Uterus (tissue), 4 donors: ENCODE measurements around the gene NFATC4. TPM values are rescaled to one million over a fixed set of nuclear protein-coding genes. Genes with fewer than 3 reads are reported as not detected.

Source experiments
- DNase-seq, 2 donors: peaks; one replicate each; pipeline ENCODE4 v3.0.0-alpha.2; 2019 to 2020
- H3K27ac ChIP-seq, 2 donors: fragments of 200-600 bp; sonication (generic); 1 replicate in 1 of 2; 2 replicates in 1 of 2; pipeline ENCODE4 v1.5.1; 2016 to 2018
- H3K27me3 ChIP-seq, 2 donors: fragments of 200-600 bp; sonication (generic); one replicate each; pipeline ENCODE4 v1.5.1; 2018 to 2019; ENCODE audit warnings: control low read depth in 1 of 2
- H3K36me3 ChIP-seq, 2 donors: fragments of 200-600 bp; sonication (generic); one replicate each; pipeline ENCODE4 v1.5.1; 2019; ENCODE audit warnings: control low read depth in 1 of 2
- H3K4me1 ChIP-seq, 2 donors: fragments of 200-600 bp; sonication (generic); one replicate each; pipeline ENCODE4 v1.5.1; 2018 to 2019; ENCODE audit warnings: control low read depth in 1 of 2
- H3K4me3 ChIP-seq, 2 donors: fragments of 200-600 bp; sonication (generic); 1 replicate in 1 of 2; 2 replicates in 1 of 2; pipeline ENCODE4 v1.5.1; 2018 to 2019; ENCODE audit warnings: mild to moderate bottlenecking in 1 of 2
- H3K9me3 ChIP-seq, 2 donors: fragments of 200-600 bp; sonication (generic); one replicate each; pipeline ENCODE4 v1.5.1; 2019; ENCODE audit warnings: control low read depth in 1 of 2
- CTCF ChIP-seq, 4 experiments: fragments of 200-600 bp in 2 of 4; fragments of 450-650 bp in 2 of 4; sonication (generic) in 2 of 4; IDR thresholded peaks; one replicate each; pipeline ENCODE4 v1.5.1; 2016 to 2019; ENCODE audit warnings: antibody characterized with exemption in 4 of 4, mild to moderate bottlenecking in 2 of 4, moderate library complexity in 1 of 4
- POLR2A ChIP-seq, 2 donors: fragments of 450-650 bp; IDR thresholded peaks; one replicate each; pipeline ENCODE4 v1.6.1; 2016; ENCODE audit warnings: antibody characterized with exemption in 2 of 2, mild to moderate bottlenecking in 1 of 2, moderate library complexity in 1 of 2
- intact Hi-C: fragments of 100-400 bp; cut with DNase I; formaldehyde crosslinking; loops from one replicate; pipeline ENCODE4 v1.15.1; 2023; ENCODE audit warnings: low total_unique reads
- total RNA-seq, 4 donors: library from RNA; depleted of rRNA in 3 of 4; stranded (reverse); fragments of >200 nt in 3 of 4; gene quantifications; one replicate each; pipeline versions ENCODE4 v1.1.0 to v1.2.4, GENCODE V29; 2014 to 2023
- donor health status: DM: yes; HTN: yes; CAD: no.

The NFATC4 gene
- total RNA-seq, 4 donors from 2014 or later, result 25.6 to 187 (median 86.4) TPM

- H3K27me3 ChIP-seq, result no peaks in the 10 kb centered on the region
- DNase-seq, result no peak
- H3K4me3 ChIP-seq, result no peak overlapping the region
- TF ChIP-seq CTCF (IDR thresholded peaks at IDR 0.05), result no peak
- no peak for TF ChIP-seq POLR2A (IDR thresholded peaks at IDR 0.05)
- H3K4me1 ChIP-seq, result no peaks in the 10 kb centered on the region
- intact Hi-C loops, result no loop called here
- no peaks in the 10 kb centered on the region for H3K9me3 ChIP-seq
- no peak overlapping the region for H3K27ac ChIP-seq
- H3K36me3 ChIP-seq, result no peaks in the 10 kb centered on the region
Measured at GRCh38 chr14:24415421-24416253, 47.7 kb downstream of the NFATC4 start.

GRCh38 chr14:24416254-24416931, 48.4 kb downstream of the NFATC4 start:
- intact Hi-C loops, result no loop called here
- no peaks in the 10 kb centered on the region for H3K36me3 ChIP-seq
- no peaks in the 10 kb centered on the region for H3K4me1 ChIP-seq
- no peak for TF ChIP-seq CTCF (IDR thresholded peaks at IDR 0.05)
- no peak for TF ChIP-seq POLR2A (IDR thresholded peaks at IDR 0.05)
- H3K27ac ChIP-seq, result no peak overlapping the region
- no peak overlapping the region for H3K4me3 ChIP-seq
- DNase-seq, result no peak
- H3K9me3 ChIP-seq, result no peaks in the 10 kb centered on the region
- H3K27me3 ChIP-seq, result no peaks in the 10 kb centered on the region

GRCh38 chr14:24416932-24417619, 49.1 kb downstream of the NFATC4 start:
- intact Hi-C loops, result no loop called here
- no peaks in the 10 kb centered on the region for H3K27me3 ChIP-seq
- no peak for DNase-seq
- TF ChIP-seq CTCF (IDR thresholded peaks at IDR 0.05), result no peak
- no peak for TF ChIP-seq POLR2A (IDR thresholded peaks at IDR 0.05)
- no peak overlapping the region for H3K27ac ChIP-seq
- H3K9me3 ChIP-seq, result no peaks in the 10 kb centered on the region
- no peaks in the 10 kb centered on the region for H3K4me1 ChIP-seq
- no peaks in the 10 kb centered on the region for H3K36me3 ChIP-seq
- no peak overlapping the region for H3K4me3 ChIP-seq

- no peak overlapping the region for H3K27ac ChIP-seq
- no peaks in the 10 kb centered on the region for H3K9me3 ChIP-seq
- no peak for TF ChIP-seq CTCF (IDR thresholded peaks at IDR 0.05)
- no peak for TF ChIP-seq POLR2A (IDR thresholded peaks at IDR 0.05)
- no peak for DNase-seq
- intact Hi-C loops, result no loop called here
- no peaks in the 10 kb centered on the region for H3K4me1 ChIP-seq
- no peak overlapping the region for H3K4me3 ChIP-seq
- H3K27me3 ChIP-seq, result no peaks in the 10 kb centered on the region
- no peaks in the 10 kb centered on the region for H3K36me3 ChIP-seq
Measured at GRCh38 chr14:24417832-24418491, 50.0 kb downstream of the NFATC4 start.
